ENCODE results near the gene KLK11. TPM values are rescaled to one million over a fixed set of nuclear protein-coding genes. Genes with fewer than 3 reads are reported as not detected.

KLK11 gene
- total and polyA plus RNA-seq, 4 donors, result 0.07 to 0.25 TPM; not detected in 2

GRCh38 chr19:51029718-51030117, 3.3 kb upstream of the KLK11 start:
- Histone ChIP-seq H3K36me3 (ENCODE audit: control insufficient read depth in 4 of 4, insufficient read depth in 3 of 4, low read depth in 1 of 4, low read length in 3 of 4) (no peaks in the 10 kb centered on the region), H3K4me3 (ENCODE audit: low read depth in 1 of 3, low read length in 3 of 3) (no peak overlapping the region), H3K27ac (ENCODE audit: low read depth in 1 of 2, low read length in 2 of 2) (no peak overlapping the region), H3K27me3 (ENCODE audit: control insufficient read depth in 4 of 4, insufficient read depth in 4 of 4, low read length in 3 of 4) (peaks cover 0 to 4% (median 0%) of the 10 kb centered on the region in 4 donors), H3K4me1 (ENCODE audit: control insufficient read depth in 4 of 4, insufficient read depth in 4 of 4, low read length in 3 of 4) (no peaks in the 10 kb centered on the region), H3K9me3 (ENCODE audit: control insufficient read depth in 4 of 4, low read length in 3 of 4) (peaks cover 0 to 3% (median 0%) of the 10 kb centered on the region in 4 donors), H3K9ac (ENCODE audit: low read depth in 1 of 2, low read length in 2 of 2) (no peak overlapping the region)
- TF ChIP-seq NR2F2 (IDR thresholded peaks at IDR 0.05) (no peak), MAX (IDR thresholded peaks at IDR 0.05) (no peak), TAF1 (conservative IDR thresholded peaks at IDR 0.05) (no peak), HNF4G (IDR thresholded peaks at IDR 0.05) (no peak), SP1 (IDR thresholded peaks at IDR 0.05) (no peak), EGR1 (IDR thresholded peaks at IDR 0.05; ENCODE audit: low read depth in 2 of 2) (no peak), ZBTB33 (IDR thresholded peaks at IDR 0.05) (no peak), HNF4A (conservative IDR thresholded peaks at IDR 0.05) (no peak), GABPA (IDR thresholded peaks at IDR 0.05 in 1 of 2, conservative IDR thresholded peaks at IDR 0.05 in 1 of 2) (no peak), ATF3 (IDR thresholded peaks at IDR 0.05) (no peak), REST (IDR thresholded peaks at IDR 0.05) (no peak), JUND (IDR thresholded peaks at IDR 0.05) (no peak), CTCF (IDR thresholded peaks at IDR 0.05; ENCODE audit: low read depth, low read length, missing input control) (no peak)
- WGBS, result 89% methylated on average over 2 of the region's 2 CpGs
- no peak for DNase-seq (ENCODE audit: low spot score)

GRCh38 chr19:51027873-51028272, 1.5 kb upstream of the KLK11 start:
- 54% methylated on average over 5 of the region's 5 CpGs for WGBS
- Histone ChIP-seq H3K27me3 (ENCODE audit: control insufficient read depth in 4 of 4, insufficient read depth in 4 of 4, low read length in 3 of 4) (peaks cover 0 to 8% (median 0%) of the 10 kb centered on the region in 4 donors), H3K4me1 (ENCODE audit: control insufficient read depth in 4 of 4, insufficient read depth in 4 of 4, low read length in 3 of 4) (no peaks in the 10 kb centered on the region), H3K36me3 (ENCODE audit: control insufficient read depth in 4 of 4, insufficient read depth in 3 of 4, low read depth in 1 of 4, low read length in 3 of 4) (no peaks in the 10 kb centered on the region), H3K27ac (ENCODE audit: low read depth in 1 of 2, low read length in 2 of 2) (no peak overlapping the region), H3K9ac (ENCODE audit: low read depth in 1 of 2, low read length in 2 of 2) (no peak overlapping the region), H3K4me3 (ENCODE audit: low read depth in 1 of 3, low read length in 3 of 3) (no peak overlapping the region), H3K9me3 (ENCODE audit: control insufficient read depth in 4 of 4, low read length in 3 of 4) (peaks cover 0 to 3% (median 0%) of the 10 kb centered on the region in 4 donors)
- no peak for DNase-seq (ENCODE audit: low spot score)
- no peak for TF ChIP-seq MAX (IDR thresholded peaks at IDR 0.05)
- TF ChIP-seq ATF3 (IDR thresholded peaks at IDR 0.05), result no peak
- no peak for TF ChIP-seq ZBTB33 (IDR thresholded peaks at IDR 0.05)
- TF ChIP-seq HNF4G (IDR thresholded peaks at IDR 0.05), result no peak
- no peak for TF ChIP-seq REST (IDR thresholded peaks at IDR 0.05)
- no peak for TF ChIP-seq GABPA (IDR thresholded peaks at IDR 0.05 in 1 of 2, conservative IDR thresholded peaks at IDR 0.05 in 1 of 2)
- TF ChIP-seq FOXA2 (IDR thresholded peaks at IDR 0.05), result no peak
- no peak for TF ChIP-seq NR2F2 (IDR thresholded peaks at IDR 0.05)
- no peak for TF ChIP-seq TAF1 (conservative IDR thresholded peaks at IDR 0.05)
- no peak for TF ChIP-seq JUND (IDR thresholded peaks at IDR 0.05)
- TF ChIP-seq EGR1 (IDR thresholded peaks at IDR 0.05; ENCODE audit: low read depth in 2 of 2), result no peak
- TF ChIP-seq RXRA (IDR thresholded peaks at IDR 0.05), result no peak

Measured in liver (tissue), 9 donors.